ENCODE measurements around the gene KRT80.

Gene KRT80

GRCh38 chr12:52216100-52216499 is 24.3 kb upstream of the KRT80 start:
- Histone ChIP-seq H3K18ac (ENCODE audit: low read depth in 1 of 2, low read length in 2 of 2) (no peak overlapping the region), H2BK5ac (ENCODE audit: low read depth, low read length, poor library complexity, severe bottlenecking) (no peak overlapping the region), H4K91ac (ENCODE audit: low read length) (no peak overlapping the region), H3K4me2 (ENCODE audit: low read length, poor library complexity, severe bottlenecking) (no peak overlapping the region), H2BK15ac (ENCODE audit: low read depth, poor library complexity, severe bottlenecking) (no peak overlapping the region), H2AFZ (ENCODE audit: low read depth, low read length) (no peak overlapping the region), H3K9ac (ENCODE audit: low read length) (no peak overlapping the region), H4K8ac (ENCODE audit: low read length) (no peak overlapping the region), H2BK120ac (ENCODE audit: low read depth, low read length) (no peak overlapping the region), H3K23ac (ENCODE audit: low read length in 2 of 2) (no peak overlapping the region), H3K27ac (ENCODE audit: low read length, poor library complexity, severe bottlenecking) (peak overlapping the region; percentile 6), H3K4me3 (ENCODE audit: insufficient read depth in 1 of 2, low read depth in 1 of 2, low read length in 2 of 2) (no peak overlapping the region), H3K14ac (ENCODE audit: low read length in 2 of 2) (no peak overlapping the region), H3K36me3 (ENCODE audit: control insufficient read depth in 1 of 2, insufficient read depth in 2 of 2, low read depth in 1 of 2, low read length in 2 of 2) (no peaks in the 10 kb centered on the region), H3K79me1 (replicated peaks; ENCODE audit: low read length, poor library complexity, severe bottlenecking) (no peaks in the 10 kb centered on the region), H3K4me1 (ENCODE audit: control insufficient read depth, insufficient read depth, low read depth, low read length) (peaks cover 39% of the 10 kb centered on the region), H2AK5ac (ENCODE audit: low read length, severe bottlenecking) (peak overlapping the region; percentile 40), H3K27me3 (ENCODE audit: control insufficient read depth in 1 of 2, insufficient read depth in 1 of 2, low read length in 2 of 2) (peaks cover 0 to 35% of the 10 kb centered on the region in 2 experiments), H3K4ac (ENCODE audit: low read depth in 1 of 2, low read length in 2 of 2) (no peak overlapping the region), H3K9me3 (ENCODE audit: control insufficient read depth, low read length) (no peaks in the 10 kb centered on the region), H2BK12ac (ENCODE audit: low read length in 2 of 2) (no peak overlapping the region)
- WGBS: 89% methylated on average over 4 of the region's 4 CpGs
- DNase-seq: no peak

- Histone ChIP-seq H3K79me1 (replicated peaks; ENCODE audit: low read length, poor library complexity, severe bottlenecking) (no peaks in the 10 kb centered on the region), H2AK5ac (ENCODE audit: low read length, severe bottlenecking) (peak overlapping the region; percentile 40), H3K4me1 (ENCODE audit: control insufficient read depth, insufficient read depth, low read depth, low read length) (peaks cover 42% of the 10 kb centered on the region), H3K36me3 (ENCODE audit: control insufficient read depth in 1 of 2, insufficient read depth in 2 of 2, low read depth in 1 of 2, low read length in 2 of 2) (no peaks in the 10 kb centered on the region), H4K91ac (ENCODE audit: low read length) (no peak overlapping the region), H3K14ac (ENCODE audit: low read length in 2 of 2) (peak overlapping the region in 1 of 2 experiments; percentile 66), H3K23ac (ENCODE audit: low read length in 2 of 2) (no peak overlapping the region), H2BK5ac (ENCODE audit: low read depth, low read length, poor library complexity, severe bottlenecking) (no peak overlapping the region), H2BK12ac (ENCODE audit: low read length in 2 of 2) (no peak overlapping the region), H3K27ac (ENCODE audit: low read length, poor library complexity, severe bottlenecking) (no peak overlapping the region), H3K18ac (ENCODE audit: low read depth in 1 of 2, low read length in 2 of 2) (no peak overlapping the region), H3K9ac (ENCODE audit: low read length) (no peak overlapping the region), H2BK120ac (ENCODE audit: low read depth, low read length) (no peak overlapping the region), H3K27me3 (ENCODE audit: control insufficient read depth in 1 of 2, insufficient read depth in 1 of 2, low read length in 2 of 2) (peaks cover 0 to 35% of the 10 kb centered on the region in 2 experiments), H2AFZ (ENCODE audit: low read depth, low read length) (no peak overlapping the region), H3K4me3 (ENCODE audit: insufficient read depth in 1 of 2, low read depth in 1 of 2, low read length in 2 of 2) (no peak overlapping the region), H4K8ac (ENCODE audit: low read length) (no peak overlapping the region), H3K9me3 (ENCODE audit: control insufficient read depth, low read length) (no peaks in the 10 kb centered on the region), H3K4ac (ENCODE audit: low read depth in 1 of 2, low read length in 2 of 2) (no peak overlapping the region), H2BK15ac (ENCODE audit: low read depth, poor library complexity, severe bottlenecking) (no peak overlapping the region), H3K4me2 (ENCODE audit: low read length, poor library complexity, severe bottlenecking) (no peak overlapping the region)
- peak; percentile 43 for DNase-seq
- 48% methylated on average over 7 of the region's 7 CpGs for WGBS
Observed at GRCh38 chr12:52215587-52216031, 23.8 kb upstream of the KRT80 start.

GRCh38 chr12:52214421-52214802 is 22.6 kb upstream of the KRT80 start:
- Histone ChIP-seq H2BK120ac (ENCODE audit: low read depth, low read length) (no peak overlapping the region), H3K9ac (ENCODE audit: low read length) (no peak overlapping the region), H2AK5ac (ENCODE audit: low read length, severe bottlenecking) (no peak overlapping the region), H3K4me2 (ENCODE audit: low read length, poor library complexity, severe bottlenecking) (no peak overlapping the region), H3K4ac (ENCODE audit: low read depth in 1 of 2, low read length in 2 of 2) (no peak overlapping the region), H2AFZ (ENCODE audit: low read depth, low read length) (no peak overlapping the region), H2BK15ac (ENCODE audit: low read depth, poor library complexity, severe bottlenecking) (no peak overlapping the region), H3K27ac (ENCODE audit: low read length, poor library complexity, severe bottlenecking) (no peak overlapping the region), H3K36me3 (ENCODE audit: control insufficient read depth in 1 of 2, insufficient read depth in 2 of 2, low read depth in 1 of 2, low read length in 2 of 2) (no peaks in the 10 kb centered on the region), H3K4me3 (ENCODE audit: insufficient read depth in 1 of 2, low read depth in 1 of 2, low read length in 2 of 2) (no peak overlapping the region), H3K27me3 (ENCODE audit: control insufficient read depth in 1 of 2, insufficient read depth in 1 of 2, low read length in 2 of 2) (peaks cover 0 to 38% of the 10 kb centered on the region in 2 experiments), H3K79me1 (replicated peaks; ENCODE audit: low read length, poor library complexity, severe bottlenecking) (no peaks in the 10 kb centered on the region), H3K9me3 (ENCODE audit: control insufficient read depth, low read length) (no peaks in the 10 kb centered on the region), H4K8ac (ENCODE audit: low read length) (no peak overlapping the region), H2BK12ac (ENCODE audit: low read length in 2 of 2) (no peak overlapping the region), H2BK5ac (ENCODE audit: low read depth, low read length, poor library complexity, severe bottlenecking) (no peak overlapping the region), H3K14ac (ENCODE audit: low read length in 2 of 2) (no peak overlapping the region), H3K18ac (ENCODE audit: low read depth in 1 of 2, low read length in 2 of 2) (no peak overlapping the region), H4K91ac (ENCODE audit: low read length) (no peak overlapping the region), H3K23ac (ENCODE audit: low read length in 2 of 2) (no peak overlapping the region), H3K4me1 (ENCODE audit: control insufficient read depth, insufficient read depth, low read depth, low read length) (peaks cover 43% of the 10 kb centered on the region)
- DNase-seq: no peak
- 84% methylated on average over 3 of the region's 3 CpGs for WGBS

GRCh38 chr12:52213564-52214420 is 22.0 kb upstream of the KRT80 start:
- Histone ChIP-seq H3K9me3 (ENCODE audit: control insufficient read depth, low read length) (no peaks in the 10 kb centered on the region), H3K4me3 (ENCODE audit: insufficient read depth in 1 of 2, low read depth in 1 of 2, low read length in 2 of 2) (no peak overlapping the region), H3K23ac (ENCODE audit: low read length in 2 of 2) (no peak overlapping the region), H2AK5ac (ENCODE audit: low read length, severe bottlenecking) (no peak overlapping the region), H3K4me2 (ENCODE audit: low read length, poor library complexity, severe bottlenecking) (no peak overlapping the region), H2BK120ac (ENCODE audit: low read depth, low read length) (no peak overlapping the region), H3K36me3 (ENCODE audit: control insufficient read depth in 1 of 2, insufficient read depth in 2 of 2, low read depth in 1 of 2, low read length in 2 of 2) (no peaks in the 10 kb centered on the region), H4K91ac (ENCODE audit: low read length) (no peak overlapping the region), H3K4me1 (ENCODE audit: control insufficient read depth, insufficient read depth, low read depth, low read length) (peaks cover 46% of the 10 kb centered on the region), H3K27me3 (ENCODE audit: control insufficient read depth in 1 of 2, insufficient read depth in 1 of 2, low read length in 2 of 2) (peaks cover 0 to 38% of the 10 kb centered on the region in 2 experiments), H3K14ac (ENCODE audit: low read length in 2 of 2) (no peak overlapping the region), H2BK5ac (ENCODE audit: low read depth, low read length, poor library complexity, severe bottlenecking) (no peak overlapping the region), H4K8ac (ENCODE audit: low read length) (no peak overlapping the region), H3K18ac (ENCODE audit: low read depth in 1 of 2, low read length in 2 of 2) (no peak overlapping the region), H3K27ac (ENCODE audit: low read length, poor library complexity, severe bottlenecking) (no peak overlapping the region), H3K9ac (ENCODE audit: low read length) (no peak overlapping the region), H2BK15ac (ENCODE audit: low read depth, poor library complexity, severe bottlenecking) (no peak overlapping the region), H3K4ac (ENCODE audit: low read depth in 1 of 2, low read length in 2 of 2) (no peak overlapping the region), H2BK12ac (ENCODE audit: low read length in 2 of 2) (no peak overlapping the region), H2AFZ (ENCODE audit: low read depth, low read length) (no peak overlapping the region), H3K79me1 (replicated peaks; ENCODE audit: low read length, poor library complexity, severe bottlenecking) (no peaks in the 10 kb centered on the region)
- DNase-seq: peak; percentile 75
- 37% methylated on average over 13 of the region's 13 CpGs for WGBS

Measured in mesenchymal stem cell (in vitro differentiated cells and primary cell).